NT2/D1 (cell line): Measurements from ENCODE around the gene C1QTNF3.

Experiments used
- DNase-seq: peaks from one replicate; pipeline ENCODE4 v3.0.0-alpha.2; 2011; ENCODE audit warnings: low read depth, low spot score
- H3K27me3 ChIP-seq: 2 replicates; pipeline ENCODE4 v1.6.0; 2011; ENCODE audit warnings: mild to moderate bottlenecking; ENCODE audit not compliant: insufficient read length, insufficient read depth
- H3K36me3 ChIP-seq: 2 replicates; pipeline ENCODE4 v1.6.1; 2011; ENCODE audit warnings: mild to moderate bottlenecking, low read length, mixed read lengths; ENCODE audit not compliant: insufficient read depth, insufficient read length
- H3K4me1 ChIP-seq: 2 replicates; pipeline ENCODE4 v1.5.1; 2011; ENCODE audit not compliant: insufficient read depth, insufficient read length
- H3K4me3 ChIP-seq: 2 replicates; pipeline ENCODE4 v1.5.1; 2011; ENCODE audit warnings: low read depth; ENCODE audit not compliant: insufficient read length
- H3K9ac ChIP-seq: 2 replicates; pipeline ENCODE4 v1.6.0; 2011; ENCODE audit warnings: low read depth; ENCODE audit not compliant: insufficient read length
- H3K9me3 ChIP-seq: 2 replicates; pipeline ENCODE4 v1.5.1; 2011; ENCODE audit warnings: mild to moderate bottlenecking, low read length; ENCODE audit not compliant: insufficient read depth
- SUZ12 ChIP-seq: IDR thresholded peaks from 2 replicates; pipeline ENCODE4 v1.6.1; 2011; ENCODE audit not compliant: insufficient read length, insufficient read depth; ENCODE audit errors: extremely low read depth
- YY1 ChIP-seq: IDR thresholded peaks from 2 replicates; pipeline ENCODE4 v1.6.1; 2011; ENCODE audit not compliant: insufficient read length, insufficient read depth
- ZNF274 ChIP-seq: IDR thresholded peaks from 2 replicates; pipeline ENCODE4 v1.6.1; 2011; ENCODE audit warnings: mild to moderate bottlenecking, low read depth, low read length

C1QTNF3 gene

GRCh38 chr5:34008802-34009201 is 34.2 kb downstream of the C1QTNF3 start:
- no peak for DNase-seq
- Histone ChIP-seq H3K9me3 (no peaks in the 10 kb centered on the region), H3K9ac (peak overlapping the region; percentile 82), H3K4me1 (no peaks in the 10 kb centered on the region), H3K4me3 (no peak overlapping the region), H3K27me3 (no peaks in the 10 kb centered on the region), H3K36me3 (peaks cover 6% of the 10 kb centered on the region)
- no peak for TF ChIP-seq YY1

- TF ChIP-seq ZNF274 (no peak), YY1 (no peak), SUZ12 (no peak)
- Histone ChIP-seq H3K9ac (peak within 1 kb of the TSS; percentile 91), H3K36me3 (peaks cover 9% of the 10 kb centered on the region), H3K4me1 (no peaks in the 10 kb centered on the region), H3K27me3 (no peaks in the 10 kb centered on the region), H3K9me3 (no peaks in the 10 kb centered on the region), H3K4me3 (peak within 1 kb of the TSS; percentile 67)
- DNase-seq = peak; percentile 80
These were observed 35.1 kb downstream of the C1QTNF3 start, which contains the start of gene AMACR for GRCh38 chr5:34007621-34008600. AMACR (minus strand) TSS chr5:34008050; CDS start chr5:34008019, 31 bp downstream.

- no peaks in the 10 kb centered on the region for H3K4me1 ChIP-seq
- H3K4me3 ChIP-seq = peak overlapping the region; percentile 67
- no peak for DNase-seq
These were observed 35.8 kb downstream of the C1QTNF3 start for GRCh38 chr5:34007201-34007620.

GRCh38 chr5:34005681-34006080 is 37.3 kb downstream of the C1QTNF3 start:
- Histone ChIP-seq H3K9me3 (no peaks in the 10 kb centered on the region), H3K36me3 (peaks cover 11% of the 10 kb centered on the region), H3K27me3 (no peaks in the 10 kb centered on the region), H3K4me3 (no peak overlapping the region), H3K4me1 (no peaks in the 10 kb centered on the region), H3K9ac (no peak overlapping the region)
- TF ChIP-seq SUZ12 (no peak), YY1 (no peak), ZNF274 (no peak)
- DNase-seq = no peak

More at GRCh38 chr5:34007201-34007620, 35.8 kb downstream of the C1QTNF3 start:
- no peak for TF ChIP-seq YY1
- no peak for TF ChIP-seq ZNF274
- no peak for TF ChIP-seq SUZ12
- Histone ChIP-seq H3K9ac (peak overlapping the region; percentile 91), H3K9me3 (no peaks in the 10 kb centered on the region), H3K27me3 (no peaks in the 10 kb centered on the region), H3K36me3 (peaks cover 11% of the 10 kb centered on the region)

DNA sequence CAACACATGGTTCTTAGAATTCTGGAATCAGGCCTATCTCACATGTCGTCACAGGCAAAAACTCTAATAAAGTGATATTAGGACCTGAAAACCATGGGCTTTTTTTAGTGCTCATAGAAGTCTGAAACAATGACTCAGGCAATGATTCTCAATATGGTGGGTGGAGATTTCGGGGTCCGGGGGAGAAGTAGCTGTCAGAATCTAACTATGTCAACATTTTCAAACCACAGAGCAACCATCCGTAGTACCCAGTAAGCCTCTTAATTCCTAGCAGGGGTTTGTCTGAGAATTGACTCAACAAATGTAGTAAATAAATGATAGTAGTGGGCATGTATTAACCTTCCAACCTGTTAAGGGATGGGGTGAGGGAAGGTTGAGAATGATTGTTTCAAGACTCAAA is 37.8 kb downstream of the C1QTNF3 start:
- H3K27me3 ChIP-seq = no peaks in the 10 kb centered on the region
- no peak overlapping the region for H3K4me3 ChIP-seq
- no peak for DNase-seq
- H3K4me1 ChIP-seq = peaks cover under 1% of the 10 kb centered on the region
- H3K36me3 ChIP-seq = peaks cover 11% of the 10 kb centered on the region
- TF ChIP-seq SUZ12 (no peak), ZNF274 (no peak)
- no peaks in the 10 kb centered on the region for H3K9me3 ChIP-seq
- no peak overlapping the region for H3K9ac ChIP-seq

DNA sequence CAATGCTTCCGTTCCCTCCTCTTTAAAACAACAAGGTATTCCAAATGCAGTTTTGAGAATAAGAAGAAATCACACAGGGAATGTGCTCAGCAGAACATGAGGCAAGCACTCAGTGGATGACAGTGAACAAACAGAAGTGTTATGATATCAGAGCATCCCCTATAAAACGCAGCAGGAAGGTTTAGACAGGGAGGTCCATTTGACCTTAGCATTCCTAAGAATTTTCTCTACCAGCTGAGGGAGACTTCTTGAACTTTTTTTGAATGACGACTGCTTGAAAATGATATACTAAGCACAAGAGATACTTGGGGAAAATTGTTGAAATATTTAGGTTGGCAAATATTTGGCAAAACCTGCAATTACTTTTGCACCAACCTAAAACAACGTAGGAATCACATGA is 39.1 kb downstream of the C1QTNF3 start:
- Histone ChIP-seq H3K9ac (no peak overlapping the region), H3K9me3 (no peaks in the 10 kb centered on the region), H3K4me3 (no peak overlapping the region), H3K36me3 (peaks cover 11% of the 10 kb centered on the region), H3K4me1 (peaks cover 2% of the 10 kb centered on the region), H3K27me3 (no peaks in the 10 kb centered on the region)
- no peak for DNase-seq
- TF ChIP-seq SUZ12 (no peak), YY1 (no peak), ZNF274 (no peak)

- Histone ChIP-seq H3K9ac (no peak overlapping the region), H3K4me1 (peaks cover 2% of the 10 kb centered on the region), H3K36me3 (peaks cover 18% of the 10 kb centered on the region), H3K27me3 (no peaks in the 10 kb centered on the region), H3K9me3 (no peaks in the 10 kb centered on the region), H3K4me3 (no peak overlapping the region)
- DNase-seq = no peak
- no peak for TF ChIP-seq SUZ12
- no peak for TF ChIP-seq ZNF274
- no peak for TF ChIP-seq YY1
These were observed 40.2 kb downstream of the C1QTNF3 start for GRCh38 chr5:34002629-34003328.
